HG02642 (cell line): ENCODE data around the gene TBC1D5.

ENCODE experiments used
- ATAC-seq: cut with Tn5 transposase; IDR thresholded peaks from one replicate; pipeline ENCODE4 v1.9.1; 2021; ENCODE audit warnings: mild to moderate bottlenecking; ENCODE audit not compliant: unreplicated experiment, poor library complexity

TBC1D5 gene

DNA sequence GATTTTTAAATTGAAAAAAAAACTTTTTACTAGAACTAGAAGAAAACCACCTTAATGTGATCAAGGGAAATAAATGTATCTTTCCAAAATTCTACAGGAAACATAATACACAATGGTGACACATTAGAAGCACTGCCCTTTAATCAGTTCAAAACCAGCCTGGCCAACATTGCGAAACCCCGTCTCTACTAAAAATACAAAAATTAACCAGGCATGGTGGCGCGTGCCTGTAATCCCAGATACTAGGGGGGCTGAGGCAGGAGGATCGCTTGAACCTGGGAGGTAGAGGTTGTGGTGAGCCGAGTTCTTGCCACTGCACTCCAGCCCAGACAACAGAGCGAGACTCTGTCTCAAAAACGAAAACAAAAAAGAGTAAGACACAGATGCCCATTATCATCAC, 134.5 kb downstream of the TBC1D5 start:
- no peak for ATAC-seq

GRCh38 chr3:17605934-17606333, 136.5 kb downstream of the TBC1D5 start:
- ATAC-seq = no peak

- no peak for ATAC-seq
These were observed 137.4 kb downstream of the TBC1D5 start for GRCh38 chr3:17605032-17605431.

GRCh38 chr3:17602126-17602525, 140.3 kb downstream of the TBC1D5 start:
- ATAC-seq = no peak

DNA sequence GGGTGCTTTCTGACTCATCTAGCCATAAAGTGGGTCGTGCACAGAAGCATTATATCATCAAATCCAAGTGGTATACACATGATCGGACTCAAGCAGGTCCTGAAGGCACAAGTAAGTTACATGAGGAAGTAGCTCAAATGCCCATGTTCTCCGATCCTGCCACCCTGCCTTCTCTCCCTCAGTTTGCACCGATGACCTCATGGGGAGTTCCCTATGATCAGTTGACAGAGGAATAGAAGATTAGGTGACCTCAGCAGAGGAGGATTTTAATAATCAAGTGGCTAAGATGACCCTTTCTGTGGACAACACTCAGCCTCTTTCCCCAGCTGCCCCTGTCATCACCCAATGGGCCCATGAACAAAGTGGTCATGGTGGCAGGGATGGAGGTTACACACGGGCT, 149.5 kb downstream of the TBC1D5 start:
- no peak for ATAC-seq

DNA sequence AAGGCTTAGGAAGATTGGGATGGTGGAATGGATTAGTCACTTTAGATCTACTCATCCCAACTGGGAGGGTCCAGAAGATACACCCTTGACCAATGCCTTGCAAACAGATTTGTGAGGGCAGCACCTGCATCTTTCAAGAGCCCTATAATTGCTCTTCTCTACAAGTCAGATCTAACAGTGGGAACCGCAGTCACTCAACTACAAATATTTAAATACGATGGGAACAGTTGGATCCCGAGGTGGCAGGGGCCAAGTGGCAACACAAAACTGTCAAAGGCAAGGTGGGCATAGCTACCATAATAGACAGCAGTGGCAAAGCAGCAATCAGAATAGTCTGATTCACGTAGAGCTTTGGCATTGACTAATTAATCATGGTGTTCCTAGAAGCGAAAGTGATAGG, 152.0 kb downstream of the TBC1D5 start:
- no peak for ATAC-seq

GRCh38 chr3:17589888-17590287, 152.5 kb downstream of the TBC1D5 start:
- no peak for ATAC-seq

GRCh38 chr3:17588422-17588821, 154.0 kb downstream of the TBC1D5 start:
- no peak for ATAC-seq

GRCh38 chr3:17585394-17586325, 156.8 kb downstream of the TBC1D5 start:
- no peak for ATAC-seq

GRCh38 chr3:17584066-17584465, 158.4 kb downstream of the TBC1D5 start:
- no peak for ATAC-seq

GRCh38 chr3:17583530-17583929, 158.9 kb downstream of the TBC1D5 start:
- ATAC-seq = no peak

GRCh38 chr3:17581421-17582080, 160.9 kb downstream of the TBC1D5 start:
- ATAC-seq = no peak

DNA sequence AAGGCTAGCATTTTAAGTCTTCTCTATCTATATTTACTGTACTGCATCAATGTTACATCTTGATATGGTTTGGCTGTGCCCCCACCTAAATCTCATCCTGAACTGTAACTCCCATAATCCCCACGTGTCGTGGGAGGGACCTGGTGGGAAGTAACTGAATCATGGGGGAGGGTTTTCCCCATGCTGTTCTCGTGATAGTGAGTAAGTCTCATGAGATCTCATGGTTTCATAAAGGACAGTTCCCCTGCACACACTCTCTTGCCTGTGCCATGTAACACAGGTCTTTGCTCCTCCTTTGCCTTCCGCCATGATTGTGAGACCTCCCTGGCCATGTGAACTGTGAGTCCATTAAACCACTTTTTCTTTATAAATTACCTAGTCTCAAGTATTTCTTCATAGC, 161.5 kb downstream of the TBC1D5 start:
- no peak for ATAC-seq

GRCh38 chr3:17579289-17580031, 163.0 kb downstream of the TBC1D5 start:
- ATAC-seq = peak; percentile 98

DNA sequence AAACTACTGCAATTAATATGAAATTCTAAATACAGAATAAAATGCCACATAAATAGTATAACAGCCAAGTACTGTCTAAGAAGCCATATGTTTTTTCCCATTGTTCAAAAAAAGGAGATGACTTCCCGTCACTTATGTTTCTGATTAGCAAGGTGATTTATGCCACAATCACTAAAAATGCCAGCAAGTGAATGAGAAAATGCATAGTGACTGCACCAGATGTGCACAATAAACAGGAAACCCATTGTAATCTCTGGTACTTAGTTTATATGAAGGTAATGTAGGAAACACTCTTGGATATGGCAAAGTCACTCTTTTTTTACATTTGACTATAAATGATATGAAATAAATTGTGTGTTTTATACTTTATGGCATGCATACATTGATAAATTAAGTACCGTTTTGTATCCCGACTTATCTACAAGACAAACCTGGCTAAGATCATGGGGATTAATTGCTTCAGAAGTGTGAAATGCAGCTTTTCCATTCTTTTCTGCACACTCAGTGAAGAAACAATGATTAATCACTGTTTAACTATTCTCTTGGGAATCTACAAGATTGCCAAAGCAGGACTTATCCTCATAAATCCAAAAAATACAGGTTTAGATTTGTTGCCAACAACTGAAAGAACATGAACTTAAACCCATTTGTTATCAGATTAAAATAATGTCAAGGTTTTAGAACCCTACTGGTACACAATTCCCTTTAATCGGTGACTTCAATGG, 164.5 kb downstream of the TBC1D5 start:
- ATAC-seq = no peak

DNA sequence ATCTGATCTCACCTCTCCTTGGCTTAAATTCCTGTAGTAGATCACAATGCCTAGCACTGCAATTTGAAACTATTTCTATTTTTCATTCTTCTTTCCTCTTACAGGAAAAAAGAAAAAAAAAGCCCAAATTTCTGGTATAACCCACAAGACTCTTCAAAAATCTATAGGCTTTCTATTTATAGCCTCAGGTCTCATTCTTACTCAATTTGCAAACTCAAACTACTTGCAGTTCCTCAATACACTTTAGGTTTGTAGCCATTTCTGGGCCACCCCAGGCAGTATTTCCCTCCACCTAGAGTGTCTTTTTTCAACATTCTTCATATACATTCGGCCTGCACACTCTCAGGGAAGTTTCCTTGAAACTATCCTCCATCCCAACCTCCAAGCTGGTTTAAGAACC, 169.0 kb downstream of the TBC1D5 start:
- peak; percentile 90 for ATAC-seq

DNA sequence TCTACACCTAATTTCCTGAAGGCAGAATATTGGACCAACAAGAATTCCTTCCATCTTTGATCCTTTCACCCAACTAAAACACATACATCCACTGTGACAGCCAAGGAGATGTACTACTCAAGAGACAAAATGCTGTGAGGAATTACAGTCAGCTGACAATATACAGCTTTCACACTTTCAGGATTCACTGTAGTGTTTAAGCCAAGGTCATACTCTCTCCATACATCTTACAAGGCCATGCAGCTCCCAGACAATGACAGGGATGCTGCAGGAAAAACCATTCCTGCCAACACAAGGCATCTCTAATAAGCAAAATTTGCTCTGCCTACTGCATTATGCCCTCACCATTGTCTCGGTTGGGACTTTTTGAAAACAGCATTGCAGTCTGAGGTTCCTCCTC, 170.7 kb downstream of the TBC1D5 start:
- no peak for ATAC-seq

DNA sequence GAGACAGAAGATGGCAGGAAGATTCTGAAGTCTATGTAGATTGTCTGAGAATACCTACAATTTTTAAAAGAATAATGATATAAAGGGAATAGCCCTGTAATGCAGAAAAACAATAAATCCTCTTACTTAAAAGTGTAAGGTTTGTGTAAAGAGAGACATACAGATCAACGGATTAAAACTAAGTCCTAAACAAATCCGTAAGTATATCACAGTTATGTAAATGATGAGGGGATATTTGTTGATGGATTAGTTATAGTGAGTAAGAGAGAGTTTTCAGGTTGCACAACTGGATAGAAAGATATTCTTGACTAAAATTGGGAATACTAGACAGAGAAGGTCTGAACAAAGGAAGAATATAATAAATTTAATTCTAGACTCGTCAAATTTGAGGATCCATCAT, 179.6 kb downstream of the TBC1D5 start:
- ATAC-seq = no peak

GRCh38 chr3:17558565-17558964, 183.9 kb downstream of the TBC1D5 start:
- no peak for ATAC-seq

DNA sequence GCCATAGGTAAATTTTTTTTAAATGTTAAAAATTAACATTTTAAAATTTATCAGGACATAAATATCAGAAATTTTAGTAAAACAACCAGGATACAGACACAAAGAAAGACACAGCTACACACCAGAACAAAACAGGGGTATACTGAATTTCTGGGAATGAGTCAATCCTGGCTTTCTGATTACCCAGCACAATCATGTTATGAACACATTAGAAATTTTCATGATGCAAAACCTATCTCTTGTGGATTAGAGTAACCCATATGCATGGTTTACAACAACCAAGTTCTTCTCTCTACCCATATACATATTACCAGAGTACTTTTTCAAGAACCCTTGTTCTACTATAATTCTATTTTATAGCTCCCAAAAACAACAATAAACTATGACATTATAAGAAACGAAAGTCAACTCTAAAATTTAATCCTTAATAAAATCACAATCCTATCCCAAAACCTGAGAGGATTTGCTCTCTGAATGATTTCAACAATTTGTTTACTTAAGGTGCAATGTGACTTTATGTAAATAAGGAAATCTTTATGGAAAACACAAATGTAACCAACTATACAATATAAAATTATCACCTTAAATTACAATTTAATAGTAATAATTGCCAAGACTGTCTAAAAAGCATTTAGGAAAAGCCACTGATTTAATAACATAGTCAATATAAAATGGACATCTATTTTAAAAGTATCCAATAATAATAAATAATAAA, 184.5 kb downstream of the TBC1D5 start:
- no peak for ATAC-seq
